K562 (cell line): ENCODE data around the gene CTSD. TPM values are rescaled to one million over a fixed set of nuclear protein-coding genes. Genes with fewer than 3 reads are reported as not detected.
A peak's percentile ranks its signal among the peaks of the same experiment; 100 is the strongest.

Experiments
- CHD2 ChIP-seq: IDR thresholded peaks from 2 replicates; pipeline ENCODE4 v1.6.1; 2011; ENCODE audit warnings: low read depth, low read length
- COPS2 ChIP-seq: fragments of 450-650 bp; conservative IDR thresholded peaks from 2 replicates; pipeline ENCODE4 v1.6.1; 2016; ENCODE audit warnings: mild to moderate bottlenecking, moderate library complexity
- EHMT2 ChIP-seq: fragments of 450-650 bp; IDR thresholded peaks from 2 replicates; pipeline ENCODE4 v1.6.1; 2018; ENCODE audit warnings: antibody characterized with exemption
- MECOM ChIP-seq: fragments of 250-450 bp; sonication (Bioruptor Pico); IDR thresholded peaks from 2 replicates; pipeline ENCODE4 v1.8.0; 2022; ENCODE audit warnings: inconsistent platforms
- NR2C2 ChIP-seq, 2 experiments: fragments of 200-800 bp in 1 of 2; sonication (Bioruptor generic) in 1 of 2; sonication (generic) in 1 of 2; formaldehyde crosslinking in 1 of 2; IDR thresholded peaks; 2 replicates each; pipeline versions ENCODE4 v1.6.1 to v1.8.0; 2016 to 2022; ENCODE audit warnings: mild to moderate bottlenecking in 1 of 2, missing compliant biosample characterization in 1 of 2, missing genetic modification characterization in 1 of 2, missing genetic modification reagents in 1 of 2
- PHB ChIP-seq: fragments of 250-450 bp; sonication (Bioruptor Pico); IDR thresholded peaks from 2 replicates; pipeline ENCODE4 v1.5.0; 2021
- RNF2 ChIP-seq: sonication (generic); IDR thresholded peaks from 2 replicates; pipeline ENCODE4 v1.6.1; 2016
- RNF219 ChIP-seq: fragments of 250-450 bp; sonication (Bioruptor Pico); IDR thresholded peaks from 2 replicates; pipeline ENCODE4 v1.5.0; 2022; ENCODE audit warnings: mild to moderate bottlenecking
- SPI1 ChIP-seq: IDR thresholded peaks from 2 replicates; pipeline ENCODE4 v1.6.1; 2011; ENCODE audit warnings: low read depth, low read length, control low read depth, borderline replicate concordance
- SRSF7 ChIP-seq: fragments of 200-400 bp; formaldehyde crosslinking; optimal IDR thresholded peaks from 2 replicates; pipeline ENCODE3; 2017; ENCODE audit warnings: mild to moderate bottlenecking, low read depth, low read length
- TEAD1 ChIP-seq, 2 experiments: fragments of 450-650 bp in 1 of 2; sonication (generic) in 1 of 2; formaldehyde crosslinking; IDR thresholded peaks; 2 replicates each; pipeline versions ENCODE4 v1.4.0 to v1.8.0; 2020 to 2022; ENCODE audit warnings: mild to moderate bottlenecking in 2 of 2, missing genetic modification reagents in 1 of 2
- TFAM ChIP-seq: fragments of 250-450 bp; sonication (Bioruptor Pico); conservative IDR thresholded peaks from 2 replicates; pipeline ENCODE4 v1.5.0; 2021; ENCODE audit warnings: mild to moderate bottlenecking, moderate library complexity
- ZC3H8 ChIP-seq: fragments of 450-650 bp; IDR thresholded peaks from 2 replicates; pipeline ENCODE4 v1.6.1; 2017
- ZNF140 ChIP-seq: fragments of 250-450 bp; sonication (Bioruptor Pico); IDR thresholded peaks from 2 replicates; pipeline ENCODE4 v1.8.0; 2021; ENCODE audit warnings: moderate library complexity, mild to moderate bottlenecking, inconsistent platforms
- ZNF583 ChIP-seq: fragments of 250-450 bp; sonication (Bioruptor Pico); IDR thresholded peaks from 2 replicates; pipeline ENCODE4 v1.4.0; 2020
- ZNF696 ChIP-seq: fragments of 250-450 bp; sonication (Bioruptor Pico); conservative IDR thresholded peaks from 2 replicates; pipeline ENCODE4 v1.4.0; 2020; ENCODE audit warnings: mild to moderate bottlenecking, moderate library complexity
- polyA plus RNA-seq, 8 experiments: library from polyadenylated mRNA; depleted of rRNA in 4 of 8; stranded (reverse) in 5 of 8; unstranded in 3 of 8; fragments of >200 nt; fragmentation: Nextera tagmentation in 2 of 8; fragmentation: Illumina TruSeq in 1 of 8; extraction: Ambion mirVana in 2 of 8; extraction: Trizol in 1 of 8; gene quantifications; 2 replicates each; pipeline versions ENCODE4 v1.2.1 to v1.2.3, GENCODE V29; 2011 to 2014; ENCODE audit warnings: inconsistent platforms in 1 of 8, missing spikeins in 1 of 8
- total RNA-seq, 7 experiments: library from RNA; depleted of rRNA in 6 of 7; stranded (reverse); fragments of >200 nt in 6 of 7; fragmentation: Illumina TruSeq in 2 of 7; extraction: Trizol in 2 of 7; gene quantifications; 2 replicates each; pipeline versions ENCODE4 v1.2.1 to v1.2.3, GENCODE V29; 2011 to 2021; ENCODE audit warnings: low replicate concordance in 1 of 7
- TF ChIP-seq, protein P1 (sequence below): fragments of 250-450 bp; sonication (Bioruptor Pico); IDR thresholded peaks from 2 replicates; pipeline ENCODE4 v1.8.0; 2022; ENCODE audit warnings: inconsistent platforms
- TF ChIP-seq, protein P2 (sequence below), 3 experiments: fragments of 200-800 bp in 1 of 3; sonication (Bioruptor generic) in 1 of 3; sonication (generic) in 1 of 3; formaldehyde crosslinking in 1 of 3; IDR thresholded peaks; 2 replicates each; pipeline versions ENCODE4 v1.6.1 to v1.8.0; 2016 to 2022; ENCODE audit warnings: mild to moderate bottlenecking in 2 of 3, missing compliant biosample characterization in 2 of 3, missing genetic modification characterization in 2 of 3, missing genetic modification reagents in 1 of 3
- TF ChIP-seq, protein P3 (sequence below), 2 experiments: IDR thresholded peaks; 2 replicates each; pipeline ENCODE4 v1.6.1; 2012; ENCODE audit warnings: improper control_type of control experiment in 2 of 2, low read depth in 2 of 2, low read length in 2 of 2, borderline replicate concordance in 1 of 2

CTSD gene
- total and polyA plus RNA-seq, 9 of the 15 experiments (the other 6 are each of a cell fraction or from before 2014, with no cell fraction given) = 1.0 to 112 (median 40.9) TPM

DNA sequence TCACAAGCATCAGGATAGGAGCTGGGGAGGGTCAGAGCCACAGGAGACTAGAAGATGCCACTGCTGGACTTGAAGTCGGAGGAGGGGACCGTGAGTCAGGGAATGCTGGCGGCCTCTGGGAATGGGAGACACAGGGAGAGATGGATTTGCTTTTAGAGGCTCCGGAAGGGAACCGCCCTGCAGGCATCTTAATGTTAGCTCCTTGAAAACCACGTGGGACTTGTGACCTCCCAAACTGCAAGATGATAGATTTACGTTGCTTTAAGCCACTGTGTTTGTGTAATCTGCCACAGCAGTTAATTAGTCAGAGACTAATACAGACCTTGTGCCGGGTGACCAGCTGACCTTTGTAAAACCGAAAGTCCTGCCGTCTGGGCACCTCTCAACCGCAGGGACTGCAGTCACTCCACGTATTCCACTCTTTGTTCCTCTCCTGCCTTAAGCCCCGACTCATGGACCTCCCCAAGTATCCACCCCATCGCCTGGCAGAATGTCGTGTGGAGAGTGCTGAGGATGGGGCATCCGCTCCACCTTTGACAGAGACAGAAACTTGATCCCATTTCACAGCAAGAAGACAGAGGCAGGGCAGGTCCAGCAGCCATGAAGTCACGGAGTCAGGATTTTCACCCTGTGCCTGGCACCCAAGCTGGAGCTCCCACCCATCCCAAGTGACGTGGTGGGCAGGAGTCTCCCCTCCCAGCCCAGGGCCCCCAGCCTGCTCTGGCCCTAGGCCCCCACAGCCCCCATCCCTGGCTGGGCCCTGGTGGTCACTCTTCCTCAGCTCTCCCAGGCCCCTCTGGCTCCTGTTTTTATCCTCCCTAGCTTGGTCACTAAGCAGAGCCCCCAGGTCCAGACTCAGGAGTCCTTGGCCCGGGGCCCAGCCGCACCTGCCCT lies 19.4 kb upstream of the CTSD start (continued):
- TF ChIP-seq TEAD1 (CRISPR knock-in tag; IDR thresholded peaks at IDR 0.05) (no peak), ZNF583 (CRISPR knock-in tag) (no peak), EHMT2 (no peak), SRSF7 (no peak), RNF2 (peak; percentile 21; the same call in 1 of the 2 replicates), ZNF696 (CRISPR knock-in tag) (no peak), MECOM (no peak), ZC3H8 (no peak), SPI1 (no peak), PHB (CRISPR knock-in tag) (no peak), TFAM (no peak), CHD2 (no peak), NR2C2 (CRISPR knock-in tag; IDR thresholded peaks at IDR 0.05) (no peak), NR2C2 (tag; IDR thresholded peaks at IDR 0.05) (peak; percentile 74), RNF219 (CRISPR knock-in tag) (no peak), COPS2 (no peak), ZNF140 (CRISPR knock-in tag) (no peak)
- TF ChIP-seq, protein P1, sequence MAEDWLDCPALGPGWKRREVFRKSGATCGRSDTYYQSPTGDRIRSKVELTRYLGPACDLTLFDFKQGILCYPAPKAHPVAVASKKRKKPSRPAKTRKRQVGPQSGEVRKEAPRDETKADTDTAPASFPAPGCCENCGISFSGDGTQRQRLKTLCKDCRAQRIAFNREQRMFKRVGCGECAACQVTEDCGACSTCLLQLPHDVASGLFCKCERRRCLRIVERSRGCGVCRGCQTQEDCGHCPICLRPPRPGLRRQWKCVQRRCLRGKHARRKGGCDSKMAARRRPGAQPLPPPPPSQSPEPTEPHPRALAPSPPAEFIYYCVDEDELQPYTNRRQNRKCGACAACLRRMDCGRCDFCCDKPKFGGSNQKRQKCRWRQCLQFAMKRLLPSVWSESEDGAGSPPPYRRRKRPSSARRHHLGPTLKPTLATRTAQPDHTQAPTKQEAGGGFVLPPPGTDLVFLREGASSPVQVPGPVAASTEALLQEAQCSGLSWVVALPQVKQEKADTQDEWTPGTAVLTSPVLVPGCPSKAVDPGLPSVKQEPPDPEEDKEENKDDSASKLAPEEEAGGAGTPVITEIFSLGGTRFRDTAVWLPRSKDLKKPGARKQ = no peak
- TF ChIP-seq, protein P2, sequence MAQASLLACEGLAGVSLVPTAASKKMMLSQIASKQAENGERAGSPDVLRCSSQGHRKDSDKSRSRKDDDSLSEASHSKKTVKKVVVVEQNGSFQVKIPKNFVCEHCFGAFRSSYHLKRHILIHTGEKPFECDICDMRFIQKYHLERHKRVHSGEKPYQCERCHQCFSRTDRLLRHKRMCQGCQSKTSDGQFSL (CRISPR knock-in tag; IDR thresholded peaks at IDR 0.05) = no peak
- TF ChIP-seq, protein P2 (tag; IDR thresholded peaks at IDR 0.05) = no peak
- TF ChIP-seq, protein P3, sequence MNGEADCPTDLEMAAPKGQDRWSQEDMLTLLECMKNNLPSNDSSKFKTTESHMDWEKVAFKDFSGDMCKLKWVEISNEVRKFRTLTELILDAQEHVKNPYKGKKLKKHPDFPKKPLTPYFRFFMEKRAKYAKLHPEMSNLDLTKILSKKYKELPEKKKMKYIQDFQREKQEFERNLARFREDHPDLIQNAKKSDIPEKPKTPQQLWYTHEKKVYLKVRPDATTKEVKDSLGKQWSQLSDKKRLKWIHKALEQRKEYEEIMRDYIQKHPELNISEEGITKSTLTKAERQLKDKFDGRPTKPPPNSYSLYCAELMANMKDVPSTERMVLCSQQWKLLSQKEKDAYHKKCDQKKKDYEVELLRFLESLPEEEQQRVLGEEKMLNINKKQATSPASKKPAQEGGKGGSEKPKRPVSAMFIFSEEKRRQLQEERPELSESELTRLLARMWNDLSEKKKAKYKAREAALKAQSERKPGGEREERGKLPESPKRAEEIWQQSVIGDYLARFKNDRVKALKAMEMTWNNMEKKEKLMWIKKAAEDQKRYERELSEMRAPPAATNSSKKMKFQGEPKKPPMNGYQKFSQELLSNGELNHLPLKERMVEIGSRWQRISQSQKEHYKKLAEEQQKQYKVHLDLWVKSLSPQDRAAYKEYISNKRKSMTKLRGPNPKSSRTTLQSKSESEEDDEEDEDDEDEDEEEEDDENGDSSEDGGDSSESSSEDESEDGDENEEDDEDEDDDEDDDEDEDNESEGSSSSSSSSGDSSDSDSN (IDR thresholded peaks at IDR 0.05; ENCODE audit: borderline replicate concordance in 1 of 2, low read depth in 2 of 2, low read length in 2 of 2) = no peak
